ENCODE data around the gene DNASE1L1. TPM values are rescaled to one million over a fixed set of nuclear protein-coding genes. Genes with fewer than 3 reads are reported as not detected.

The DNASE1L1 gene
- total and polyA plus RNA-seq, 2 of the 13 experiments (the other 11 are each of a cell fraction or from before 2014, with no cell fraction given): 4.7 to 12.3 TPM

GRCh38 chrX:154371017-154371788 is 37.9 kb downstream of the DNASE1L1 start (continued):
- TF ChIP-seq ARID4A (CRISPR knock-in tag; IDR thresholded peaks at IDR 0.05; ENCODE audit: borderline replicate concordance) (peak; percentile 82), MXI1 (IDR thresholded peaks at IDR 0.05; ENCODE audit: borderline replicate concordance, low read depth, low read length) (peak; percentile 53; the same call in 1 of the 3 replicates), FOXC1 (CRISPR knock-in tag; IDR thresholded peaks at IDR 0.05; ENCODE audit: borderline replicate concordance) (peak; percentile 52; the same call in 1 of the 2 replicates), KMT2A (CRISPR knock-in tag; IDR thresholded peaks at IDR 0.05) (peak; percentile 54; the same call in 1 of the 2 replicates), KLF16 (CRISPR knock-in tag; IDR thresholded peaks at IDR 0.05) (peak in 1 of 2 experiments; percentile 58; a peak in 1 of 4 replicates), KLF12 (CRISPR knock-in tag; IDR thresholded peaks at IDR 0.05; ENCODE audit: borderline replicate concordance) (no peak), ZNF883 (CRISPR knock-in tag; IDR thresholded peaks at IDR 0.05; ENCODE audit: not compliant biosample characterization) (peak; percentile 36), KLF15 (CRISPR knock-in tag; IDR thresholded peaks at IDR 0.05; ENCODE audit: borderline replicate concordance) (no peak), PLRG1 (conservative IDR thresholded peaks at IDR 0.05) (no peak), NFIB (CRISPR knock-in tag; IDR thresholded peaks at IDR 0.05; ENCODE audit: borderline replicate concordance) (no peak)
- TF ChIP-seq, protein P1, sequence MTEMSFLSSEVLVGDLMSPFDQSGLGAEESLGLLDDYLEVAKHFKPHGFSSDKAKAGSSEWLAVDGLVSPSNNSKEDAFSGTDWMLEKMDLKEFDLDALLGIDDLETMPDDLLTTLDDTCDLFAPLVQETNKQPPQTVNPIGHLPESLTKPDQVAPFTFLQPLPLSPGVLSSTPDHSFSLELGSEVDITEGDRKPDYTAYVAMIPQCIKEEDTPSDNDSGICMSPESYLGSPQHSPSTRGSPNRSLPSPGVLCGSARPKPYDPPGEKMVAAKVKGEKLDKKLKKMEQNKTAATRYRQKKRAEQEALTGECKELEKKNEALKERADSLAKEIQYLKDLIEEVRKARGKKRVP (CRISPR knock-in tag; IDR thresholded peaks at IDR 0.05): peak in 1 of 2 experiments; percentile 49; a peak in 1 of 4 replicates
- TF ChIP-seq, protein P2, sequence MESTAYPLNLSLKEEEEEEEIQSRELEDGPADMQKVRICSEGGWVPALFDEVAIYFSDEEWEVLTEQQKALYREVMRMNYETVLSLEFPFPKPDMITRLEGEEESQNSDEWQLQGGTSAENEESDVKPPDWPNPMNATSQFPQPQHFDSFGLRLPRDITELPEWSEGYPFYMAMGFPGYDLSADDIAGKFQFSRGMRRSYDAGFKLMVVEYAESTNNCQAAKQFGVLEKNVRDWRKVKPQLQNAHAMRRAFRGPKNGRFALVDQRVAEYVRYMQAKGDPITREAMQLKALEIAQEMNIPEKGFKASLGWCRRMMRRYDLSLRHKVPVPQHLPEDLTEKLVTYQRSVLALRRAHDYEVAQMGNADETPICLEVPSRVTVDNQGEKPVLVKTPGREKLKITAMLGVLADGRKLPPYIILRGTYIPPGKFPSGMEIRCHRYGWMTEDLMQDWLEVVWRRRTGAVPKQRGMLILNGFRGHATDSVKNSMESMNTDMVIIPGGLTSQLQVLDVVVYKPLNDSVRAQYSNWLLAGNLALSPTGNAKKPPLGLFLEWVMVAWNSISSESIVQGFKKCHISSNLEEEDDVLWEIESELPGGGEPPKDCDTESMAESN (CRISPR knock-in tag; conservative IDR thresholded peaks at IDR 0.05): peak; percentile 63; the same call in 1 of the 2 replicates
- TF ChIP-seq, protein P3, sequence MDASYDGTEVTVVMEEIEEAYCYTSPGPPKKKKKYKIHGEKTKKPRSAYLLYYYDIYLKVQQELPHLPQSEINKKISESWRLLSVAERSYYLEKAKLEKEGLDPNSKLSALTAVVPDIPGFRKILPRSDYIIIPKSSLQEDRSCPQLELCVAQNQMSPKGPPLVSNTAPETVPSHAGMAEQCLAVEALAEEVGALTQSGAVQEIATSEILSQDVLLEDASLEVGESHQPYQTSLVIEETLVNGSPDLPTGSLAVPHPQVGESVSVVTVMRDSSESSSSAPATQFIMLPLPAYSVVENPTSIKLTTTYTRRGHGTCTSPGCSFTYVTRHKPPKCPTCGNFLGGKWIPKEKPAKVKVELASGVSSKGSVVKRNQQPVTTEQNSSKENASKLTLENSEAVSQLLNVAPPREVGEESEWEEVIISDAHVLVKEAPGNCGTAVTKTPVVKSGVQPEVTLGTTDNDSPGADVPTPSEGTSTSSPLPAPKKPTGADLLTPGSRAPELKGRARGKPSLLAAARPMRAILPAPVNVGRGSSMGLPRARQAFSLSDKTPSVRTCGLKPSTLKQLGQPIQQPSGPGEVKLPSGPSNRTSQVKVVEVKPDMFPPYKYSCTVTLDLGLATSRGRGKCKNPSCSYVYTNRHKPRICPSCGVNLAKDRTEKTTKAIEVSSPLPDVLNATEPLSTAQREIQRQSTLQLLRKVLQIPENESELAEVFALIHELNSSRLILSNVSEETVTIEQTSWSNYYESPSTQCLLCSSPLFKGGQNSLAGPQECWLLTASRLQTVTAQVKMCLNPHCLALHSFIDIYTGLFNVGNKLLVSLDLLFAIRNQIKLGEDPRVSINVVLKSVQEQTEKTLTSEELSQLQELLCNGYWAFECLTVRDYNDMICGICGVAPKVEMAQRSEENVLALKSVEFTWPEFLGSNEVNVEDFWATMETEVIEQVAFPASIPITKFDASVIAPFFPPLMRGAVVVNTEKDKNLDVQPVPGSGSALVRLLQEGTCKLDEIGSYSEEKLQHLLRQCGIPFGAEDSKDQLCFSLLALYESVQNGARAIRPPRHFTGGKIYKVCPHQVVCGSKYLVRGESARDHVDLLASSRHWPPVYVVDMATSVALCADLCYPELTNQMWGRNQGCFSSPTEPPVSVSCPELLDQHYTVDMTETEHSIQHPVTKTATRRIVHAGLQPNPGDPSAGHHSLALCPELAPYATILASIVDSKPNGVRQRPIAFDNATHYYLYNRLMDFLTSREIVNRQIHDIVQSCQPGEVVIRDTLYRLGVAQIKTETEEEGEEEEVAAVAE (CRISPR knock-in tag; IDR thresholded peaks at IDR 0.05; ENCODE audit: borderline replicate concordance): peak; percentile 58; the same call in 1 of the 2 replicates

All from HepG2 (cell line).